Endothelial cell (in vitro differentiated cells): ENCODE data around the gene PLK5. TPM values are rescaled to one million over a fixed set of nuclear protein-coding genes. Genes with fewer than 3 reads are reported as not detected.

Source experiments
- DNase-seq: peaks from one replicate; pipeline ENCODE4 v3.0.0; 2021; ENCODE audit warnings: low spot score
- H3K27ac Mint-ChIP-seq: one replicate; pipeline ENCODE4 v1.8.0; 2021; ENCODE audit warnings: mixed read lengths, inconsistent platforms; ENCODE audit not compliant: unreplicated experiment
- H3K27me3 Mint-ChIP-seq: one replicate; pipeline ENCODE4 v1.8.0; 2021; ENCODE audit warnings: mild to moderate bottlenecking, moderate library complexity, mixed read lengths, inconsistent platforms; ENCODE audit not compliant: unreplicated experiment
- H3K36me3 Mint-ChIP-seq: one replicate; pipeline ENCODE4 v1.8.0; 2021; ENCODE audit warnings: mild to moderate bottlenecking, low read depth, mixed read lengths, inconsistent platforms; ENCODE audit not compliant: unreplicated experiment
- H3K4me1 Mint-ChIP-seq: one replicate; pipeline ENCODE4 v1.8.0; 2021; ENCODE audit warnings: mild to moderate bottlenecking, mixed read lengths, inconsistent platforms; ENCODE audit not compliant: unreplicated experiment
- H3K4me3 Mint-ChIP-seq: one replicate; pipeline ENCODE4 v1.8.0; 2021; ENCODE audit warnings: mild to moderate bottlenecking, mixed read lengths, inconsistent platforms; ENCODE audit not compliant: unreplicated experiment
- H3K9me3 Mint-ChIP-seq: one replicate; pipeline ENCODE4 v1.8.0; 2021; ENCODE audit warnings: mixed read lengths, inconsistent platforms; ENCODE audit not compliant: unreplicated experiment
- CTCF ChIP-seq: fragments of 200-600 bp; sonication (generic); IDR thresholded peaks from one replicate; pipeline ENCODE4 v1.5.0; 2021; ENCODE audit warnings: antibody characterized with exemption; ENCODE audit not compliant: unreplicated experiment
- total RNA-seq: library from RNA; stranded (reverse); fragmentation: NEBNext Ultra II Directional; extraction: Animal tissue kit (Norgen Biotek cat#: 25700); gene quantifications from one replicate; pipeline ENCODE4 v1.2.1, GENCODE V29; 2021; ENCODE audit not compliant: unreplicated experiment

PLK5 gene
- total RNA-seq, 1 donor from 2014 or later = 1.1 TPM

GRCh38 chr19:1524972-1525325, 1.1 kb downstream of the PLK5 start:
- TF ChIP-seq CTCF = no peak
- Mint-ChIP-seq H3K4me3 (no peak overlapping the region), H3K9me3 (no peaks in the 10 kb centered on the region), H3K27me3 (peaks cover 20% of the 10 kb centered on the region), H3K27ac (no peak overlapping the region), H3K4me1 (peaks cover 6% of the 10 kb centered on the region), H3K36me3 (peaks cover 7% of the 10 kb centered on the region)
- DNase-seq = no peak

- Mint-ChIP-seq H3K27me3 (peaks cover 23% of the 10 kb centered on the region), H3K27ac (no peak overlapping the region), H3K36me3 (peaks cover 7% of the 10 kb centered on the region), H3K9me3 (no peaks in the 10 kb centered on the region), H3K4me3 (no peak overlapping the region), H3K4me1 (peaks cover 6% of the 10 kb centered on the region)
- no peak for DNase-seq
- no peak for TF ChIP-seq CTCF
Observed at GRCh38 chr19:1525343-1525742, 1.5 kb downstream of the PLK5 start.

- Mint-ChIP-seq H3K4me1 (peaks cover 6% of the 10 kb centered on the region), H3K27me3 (peaks cover 23% of the 10 kb centered on the region), H3K9me3 (no peaks in the 10 kb centered on the region), H3K27ac (no peak overlapping the region), H3K4me3 (no peak overlapping the region), H3K36me3 (peaks cover 7% of the 10 kb centered on the region)
- TF ChIP-seq CTCF = no peak
- no peak for DNase-seq
Observed at GRCh38 chr19:1526066-1526778, 2.3 kb downstream of the PLK5 start.

GRCh38 chr19:1526979-1527649, 3.2 kb downstream of the PLK5 start:
- Mint-ChIP-seq H3K36me3 (peaks cover 7% of the 10 kb centered on the region), H3K4me3 (no peak overlapping the region), H3K4me1 (peaks cover 6% of the 10 kb centered on the region), H3K27ac (no peak overlapping the region), H3K27me3 (peaks cover 23% of the 10 kb centered on the region), H3K9me3 (no peaks in the 10 kb centered on the region)
- no peak for TF ChIP-seq CTCF
- DNase-seq = no peak

GRCh38 chr19:1527650-1528309, 3.9 kb downstream of the PLK5 start:
- H3K27ac Mint-ChIP-seq = no peak overlapping the region
- H3K4me3 Mint-ChIP-seq = no peak overlapping the region
- peaks cover 23% of the 10 kb centered on the region for H3K27me3 Mint-ChIP-seq
- H3K36me3 Mint-ChIP-seq = peaks cover 7% of the 10 kb centered on the region
- no peak for DNase-seq
- H3K4me1 Mint-ChIP-seq = peaks cover 6% of the 10 kb centered on the region
- H3K9me3 Mint-ChIP-seq = no peaks in the 10 kb centered on the region
- TF ChIP-seq CTCF = no peak
